GM12878 (cell line): ENCODE measurements around the gene ZNF765. TPM values are rescaled to one million over a fixed set of nuclear protein-coding genes. Genes with fewer than 3 reads are reported as not detected.

Source experiments
- ATAC-seq: fragments of 200-7000 bp; cut with Tn5 transposase; 3 replicates; pipeline ENCODE4 v1.9.1; 2020; ENCODE audit warnings: mild to moderate bottlenecking, moderate library complexity
- BruUV-seq: library from RNA; stranded (reverse); fragments of 400-500 nt; replicated peaks from 2 replicates; lab custom pipeline; 2021; lab: Mats Ljungman, UMichigan
- CTCF ChIA-PET: fragments of 300-600 bp; sonication (Branson Sonifier 250); formaldehyde crosslinking; extraction: SDS; loops from one replicate; lab custom pipeline; 2021; ENCODE audit warnings: inconsistent platforms; lab: Yijun Ruan, JAX
- POLR2A ChIA-PET: fragments of 350-600 bp; formaldehyde crosslinking; extraction: SDS; loops from one replicate; lab custom pipeline; 2021; ENCODE audit warnings: inconsistent platforms; lab: Charles Lee
- RAD21 ChIA-PET: fragments of 300-600 bp; sonication (Branson Sonifier 250); formaldehyde crosslinking; loops from one replicate; lab custom pipeline; 2023; ENCODE audit warnings: antibody characterized with exemption; ENCODE audit not compliant: unreplicated experiment; lab: Charles Lee
- SMC1A ChIA-PET: fragments of 300-600 bp; sonication (Branson Sonifier 250); formaldehyde crosslinking; loops from one replicate; lab custom pipeline; 2023; ENCODE audit not compliant: unreplicated experiment, uncharacterized antibody; lab: Charles Lee
- DNase-seq: peaks from one replicate; pipeline ENCODE4 v3.0.0-alpha.2; 2011; ENCODE audit warnings: low read depth, low spot score
- FAIRE-seq: peaks from 3 replicates; lab custom pipeline; 2011; peaks lifted over from hg19 to GRCh38; lab: Jason Lieb, UNC
- H2AFZ ChIP-seq: 2 replicates; pipeline ENCODE4 v1.6.0; 2011; ENCODE audit warnings: low read depth, low read length, control low read depth; ENCODE audit not compliant: control insufficient read depth
- H3K27ac ChIP-seq: 2 replicates; pipeline ENCODE4 v1.5.1; 2011; ENCODE audit warnings: control low read depth; ENCODE audit not compliant: control insufficient read depth, insufficient read depth
- H3K27me3 ChIP-seq, 2 experiments: replicated peaks in 1 of 2; 2 replicates each; pipeline versions ENCODE4 v1.6.0 to v1.6.1; 2011; ENCODE audit warnings: low read length in 1 of 2; ENCODE audit not compliant: control insufficient read depth in 2 of 2, insufficient read depth in 2 of 2
- H3K36me3 ChIP-seq, 2 experiments: 2 replicates each; pipeline ENCODE4 v1.5.1; 2011; ENCODE audit warnings: low read length in 1 of 2; ENCODE audit not compliant: control insufficient read depth in 2 of 2, insufficient read depth in 2 of 2
- H3K4me1 ChIP-seq: 2 replicates; pipeline ENCODE4 v1.6.1; 2011; ENCODE audit warnings: mild to moderate bottlenecking, low read length, moderate library complexity, mixed read lengths; ENCODE audit not compliant: control insufficient read depth, insufficient read depth
- H3K4me2 ChIP-seq: 2 replicates; pipeline ENCODE4 v1.6.0; 2011; ENCODE audit warnings: control low read depth; ENCODE audit not compliant: control insufficient read depth, insufficient read depth
- H3K4me3 ChIP-seq: fragments of 200-600 bp; sonication (generic); 2 replicates; pipeline ENCODE4 v1.5.1; 2016
- H3K79me2 ChIP-seq: 2 replicates; pipeline ENCODE4 v1.6.0; 2011; ENCODE audit warnings: low read length; ENCODE audit not compliant: control insufficient read depth, insufficient read depth
- H3K9ac ChIP-seq: 2 replicates; pipeline ENCODE4 v1.8.0; 2011; ENCODE audit warnings: low read length, control low read depth, mixed read lengths; ENCODE audit not compliant: control insufficient read depth, insufficient read depth
- H3K9me3 ChIP-seq: replicated peaks from 3 replicates; pipeline ENCODE4 v1.5.1; 2011; ENCODE audit warnings: mild to moderate bottlenecking, low read length; ENCODE audit not compliant: control insufficient read depth, insufficient read depth
- H4K20me1 ChIP-seq: 2 replicates; pipeline ENCODE4 v1.6.0; 2011; ENCODE audit not compliant: control insufficient read depth, insufficient read depth
- CHD2 ChIP-seq: IDR thresholded peaks from 2 replicates; pipeline ENCODE4 v1.6.1; 2011; ENCODE audit warnings: low read depth, low read length, improper control_type of control experiment, borderline replicate concordance
- SIX5 ChIP-seq: IDR thresholded peaks from 2 replicates; pipeline ENCODE4 v1.6.1; 2011; ENCODE audit warnings: mild to moderate bottlenecking, low read depth, low read length, moderate library complexity; ENCODE audit not compliant: severe bottlenecking
- TCF7 ChIP-seq: IDR thresholded peaks from 2 replicates; pipeline ENCODE4 v1.6.1; 2014; ENCODE audit warnings: antibody characterized with exemption, borderline replicate concordance
- WGBS: methylation state at CpG from one replicate; pipeline ENCODE4 v1.1.6; 2016; ENCODE audit warnings: low lambda C conversion rate; ENCODE audit not compliant: insufficient replicate concordance, insufficient coverage; ENCODE audit errors: missing lambda C conversion rate; 5-methylcytosine and 5-hydroxymethylcytosine counted together
- in situ Hi-C: fragments of 300-500 bp; cut with MboI; formaldehyde crosslinking; loops from 9 replicates; pipeline ENCODE4 v1.14.3; 2018; ENCODE audit warnings: mixed read lengths
- intact Hi-C: fragments of 100-400 bp; cut with micrococcal nuclease; formaldehyde crosslinking; loops from one replicate; pipeline ENCODE4 v1.14.2; 2022; ENCODE audit not compliant: unreplicated experiment
- polyA plus RNA-seq, 11 experiments: library from polyadenylated mRNA; depleted of rRNA in 4 of 11; unstranded in 6 of 11; stranded (reverse) in 5 of 11; fragments of >200 nt; fragmentation: Nextera tagmentation in 4 of 11; fragmentation: Illumina TruSeq in 1 of 11; extraction: Ambion mirVana in 4 of 11; extraction: Trizol in 1 of 11; gene quantifications; 1 replicate in 1 of 11; 2 replicates in 10 of 11; pipeline versions ENCODE4 v1.2.1 to v1.2.3, GENCODE V29; 2011 to 2016; ENCODE audit warnings: inconsistent platforms in 2 of 11, missing spikeins in 2 of 11, low read depth in 1 of 11
- total RNA-seq, 4 experiments: library from RNA; depleted of rRNA in 3 of 4; stranded (reverse); fragments of >200 nt in 3 of 4; fragmentation: Illumina TruSeq in 1 of 4; extraction: Trizol in 1 of 4; gene quantifications; 2 replicates each; pipeline versions ENCODE4 v1.2.1 to v1.2.3, GENCODE V29; 2013 to 2021
- TF ChIP-seq, protein P1 (sequence below): IDR thresholded peaks from 2 replicates; pipeline ENCODE4 v1.6.1; 2011; ENCODE audit warnings: low read depth, mild to moderate bottlenecking, low read length, moderate library complexity, borderline replicate concordance; ENCODE audit errors: extremely low read depth
- TF ChIP-seq, protein P2 (sequence below): fragments of 450-650 bp; IDR thresholded peaks from 2 replicates; pipeline ENCODE4 v1.6.1; 2017; ENCODE audit warnings: mild to moderate bottlenecking, moderate library complexity

The ZNF765 gene
- total and polyA plus RNA-seq, 10 of the 15 experiments (the other 5 are each of a cell fraction or from before 2014, with no cell fraction given): 2.9 to 12.7 (median 7.0) TPM

DNA sequence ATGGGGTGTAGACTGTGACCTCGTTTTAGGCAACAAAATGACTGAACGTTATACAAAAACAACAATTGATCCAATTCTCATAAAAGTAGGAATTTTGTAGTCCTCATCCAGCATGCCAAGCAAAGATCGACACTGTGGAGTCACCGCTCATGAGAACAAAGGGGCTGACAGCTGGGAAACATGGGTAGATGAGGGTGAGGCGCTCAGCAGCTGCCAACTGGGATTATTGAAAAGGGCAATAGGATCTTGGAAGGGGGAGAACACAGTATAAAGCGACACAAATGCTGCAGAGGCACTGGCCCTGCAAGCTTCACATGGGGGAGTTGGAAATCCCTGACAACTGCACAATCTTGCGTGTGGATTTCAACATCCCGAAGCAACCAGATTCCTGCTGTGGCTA lies 5.4 kb upstream of the ZNF765 start:
- in situ Hi-C loops: no loop called here
- no peak for DNase-seq

More for the DNA sequence above, 5.4 kb upstream of the ZNF765 start:
- ChIA-PET POLR2A (no interaction called here), CTCF (no interaction called here), RAD21 (no interaction called here), SMC1A (no interaction called here)
- no peak overlapping the region for H3K4me3 ChIP-seq
- H3K79me2 ChIP-seq: no peaks in the 10 kb centered on the region
- WGBS: 92% methylated on average over 8 of the region's 8 CpGs
- H4K20me1 ChIP-seq: no peaks in the 10 kb centered on the region
- H3K9ac ChIP-seq: no peak overlapping the region
- H3K27me3 ChIP-seq: no peaks in the 10 kb centered on the region
- H3K9me3 ChIP-seq: peaks cover 5% of the 10 kb centered on the region
- no peak overlapping the region for H3K27ac ChIP-seq
- intact Hi-C loops: no loop called here
- no peaks in the 10 kb centered on the region for H3K36me3 ChIP-seq
- no peak for TF ChIP-seq CHD2
- no peak for TF ChIP-seq TCF7
- TF ChIP-seq, protein P1, sequence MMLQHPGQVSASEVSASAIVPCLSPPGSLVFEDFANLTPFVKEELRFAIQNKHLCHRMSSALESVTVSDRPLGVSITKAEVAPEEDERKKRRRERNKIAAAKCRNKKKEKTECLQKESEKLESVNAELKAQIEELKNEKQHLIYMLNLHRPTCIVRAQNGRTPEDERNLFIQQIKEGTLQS: no peak
- TF ChIP-seq, protein P2, sequence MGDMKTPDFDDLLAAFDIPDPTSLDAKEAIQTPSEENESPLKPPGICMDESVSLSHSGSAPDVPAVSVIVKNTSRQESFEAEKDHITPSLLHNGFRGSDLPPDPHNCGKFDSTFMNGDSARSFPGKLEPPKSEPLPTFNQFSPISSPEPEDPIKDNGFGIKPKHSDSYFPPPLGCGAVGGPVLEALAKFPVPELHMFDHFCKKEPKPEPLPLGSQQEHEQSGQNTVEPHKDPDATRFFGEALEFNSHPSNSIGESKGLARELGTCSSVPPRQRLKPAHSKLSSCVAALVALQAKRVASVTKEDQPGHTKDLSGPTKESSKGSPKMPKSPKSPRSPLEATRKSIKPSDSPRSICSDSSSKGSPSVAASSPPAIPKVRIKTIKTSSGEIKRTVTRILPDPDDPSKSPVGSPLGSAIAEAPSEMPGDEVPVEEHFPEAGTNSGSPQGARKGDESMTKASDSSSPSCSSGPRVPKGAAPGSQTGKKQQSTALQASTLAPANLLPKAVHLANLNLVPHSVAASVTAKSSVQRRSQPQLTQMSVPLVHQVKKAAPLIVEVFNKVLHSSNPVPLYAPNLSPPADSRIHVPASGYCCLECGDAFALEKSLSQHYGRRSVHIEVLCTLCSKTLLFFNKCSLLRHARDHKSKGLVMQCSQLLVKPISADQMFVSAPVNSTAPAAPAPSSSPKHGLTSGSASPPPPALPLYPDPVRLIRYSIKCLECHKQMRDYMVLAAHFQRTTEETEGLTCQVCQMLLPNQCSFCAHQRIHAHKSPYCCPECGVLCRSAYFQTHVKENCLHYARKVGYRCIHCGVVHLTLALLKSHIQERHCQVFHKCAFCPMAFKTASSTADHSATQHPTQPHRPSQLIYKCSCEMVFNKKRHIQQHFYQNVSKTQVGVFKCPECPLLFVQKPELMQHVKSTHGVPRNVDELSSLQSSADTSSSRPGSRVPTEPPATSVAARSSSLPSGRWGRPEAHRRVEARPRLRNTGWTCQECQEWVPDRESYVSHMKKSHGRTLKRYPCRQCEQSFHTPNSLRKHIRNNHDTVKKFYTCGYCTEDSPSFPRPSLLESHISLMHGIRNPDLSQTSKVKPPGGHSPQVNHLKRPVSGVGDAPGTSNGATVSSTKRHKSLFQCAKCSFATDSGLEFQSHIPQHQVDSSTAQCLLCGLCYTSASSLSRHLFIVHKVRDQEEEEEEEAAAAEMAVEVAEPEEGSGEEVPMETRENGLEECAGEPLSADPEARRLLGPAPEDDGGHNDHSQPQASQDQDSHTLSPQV: no peak
- TF ChIP-seq SIX5: no peak
- no peak overlapping the region for H2AFZ ChIP-seq
- BruUV-seq: no TSS peak
- H3K4me1 ChIP-seq: no peaks in the 10 kb centered on the region
- H3K4me2 ChIP-seq: no peak overlapping the region
- ATAC-seq (no peak), FAIRE-seq (no peak)
